CD8-positive, alpha-beta memory T cell (primary cell): ENCODE results near the gene RSPH1. TPM values are rescaled to one million over a fixed set of nuclear protein-coding genes. Genes with fewer than 3 reads are reported as not detected.
A peak's percentile ranks its signal among the peaks of the same experiment; 100 is the strongest.

Experiments used
- CTCF ChIA-PET: fragments of 350-600 bp; sonication (Branson Sonifier 250); formaldehyde crosslinking; loops from one replicate; lab custom pipeline; 2021; ENCODE audit warnings: antibody characterized with exemption; lab: Charles Lee
- POLR2A ChIA-PET: fragments of 350-600 bp; sonication (Branson Sonifier 250); formaldehyde crosslinking; loops from one replicate; lab custom pipeline; 2021; ENCODE audit warnings: antibody characterized with exemption; lab: Charles Lee
- DNase-seq, 5 donors: peaks; one replicate each; pipeline versions ENCODE4 v3.0.0 to v3.0.0-alpha.2; 2020 to 2022; ENCODE audit warnings: mixed read lengths in 1 of 5
- H3K27ac ChIP-seq: one replicate; pipeline ENCODE4 v1.7.0; 2013; ENCODE audit warnings: low read depth, mild to moderate bottlenecking, low read length, moderate library complexity
- H3K27me3 ChIP-seq: 2 replicates; pipeline ENCODE4 v1.7.0; 2013; ENCODE audit warnings: low read length, mild to moderate bottlenecking; ENCODE audit not compliant: insufficient read depth, poor library complexity, severe bottlenecking
- H3K36me3 ChIP-seq: 2 replicates; pipeline ENCODE4 v1.7.0; 2013; ENCODE audit warnings: mild to moderate bottlenecking, low read length, moderate library complexity; ENCODE audit not compliant: insufficient read depth
- H3K4me1 ChIP-seq: 2 replicates; pipeline ENCODE4 v1.7.0; 2013; ENCODE audit warnings: mild to moderate bottlenecking, low read length, moderate library complexity; ENCODE audit not compliant: insufficient read depth
- H3K4me3 ChIP-seq: 2 replicates; pipeline ENCODE4 v1.7.0; 2013; ENCODE audit warnings: mild to moderate bottlenecking, low read length
- H3K9me3 ChIP-seq: 2 replicates; pipeline ENCODE4 v1.7.0; 2013; ENCODE audit warnings: mild to moderate bottlenecking, low read length
- H3K27ac Mint-ChIP-seq, 8 donors: one replicate each; pipeline ENCODE4 v1.8.0; 2020 to 2021; ENCODE audit warnings: mixed read lengths in 8 of 8, mild to moderate bottlenecking in 6 of 8, inconsistent platforms in 3 of 8, moderate library complexity in 3 of 8
- H3K27me3 Mint-ChIP-seq, 2 donors: one replicate each; pipeline ENCODE4 v1.8.0; 2020 to 2021; ENCODE audit warnings: mixed read lengths in 2 of 2, mild to moderate bottlenecking in 1 of 2, moderate library complexity in 1 of 2
- H3K36me3 Mint-ChIP-seq, 3 donors: one replicate each; pipeline ENCODE4 v1.8.0; 2020 to 2021; ENCODE audit warnings: mixed read lengths in 3 of 3, inconsistent platforms in 1 of 3, mild to moderate bottlenecking in 1 of 3
- H3K4me1 Mint-ChIP-seq, 3 donors: one replicate each; pipeline ENCODE4 v1.8.0; 2020 to 2021; ENCODE audit warnings: mixed read lengths in 3 of 3, inconsistent platforms in 1 of 3, mild to moderate bottlenecking in 1 of 3
- H3K4me3 Mint-ChIP-seq, 7 donors: one replicate each; pipeline ENCODE4 v1.8.0; 2020 to 2021; ENCODE audit warnings: mixed read lengths in 7 of 7, mild to moderate bottlenecking in 6 of 7, moderate library complexity in 4 of 7, inconsistent platforms in 2 of 7
- H3K9me3 Mint-ChIP-seq, 5 donors: one replicate each; pipeline ENCODE4 v1.8.0; 2020 to 2022; ENCODE audit warnings: mixed read lengths in 5 of 5, mild to moderate bottlenecking in 3 of 5, moderate library complexity in 2 of 5, inconsistent platforms in 1 of 5
- polyA plus RNA-seq: library from polyadenylated mRNA; unstranded; fragments of 300-500 nt; fragmentation: Illumina TruSeq; gene quantifications from one replicate; pipeline ENCODE4 v1.2.3, GENCODE V29; 2021
- total RNA-seq, 2 experiments: library from RNA; stranded (reverse); gene quantifications; one replicate each; pipeline ENCODE4 v1.2.3, GENCODE V29; 2021

RSPH1 gene
- total and polyA plus RNA-seq, 3 experiments from 2014 or later: not detected

GRCh38 chr21:42443876-42444744 lies 51.9 kb downstream of the RSPH1 start:
- Histone ChIP-seq H3K27me3 (no peaks in the 10 kb centered on the region), H3K9me3 (no peaks in the 10 kb centered on the region), H3K4me3 (no peak overlapping the region), H3K36me3 (peaks cover 42% of the 10 kb centered on the region), H3K4me1 (peaks cover 1% of the 10 kb centered on the region), H3K27ac (no peak overlapping the region)
- no peak overlapping the region for H3K4me3 Mint-ChIP-seq
- no peaks in the 10 kb centered on the region for H3K27me3 Mint-ChIP-seq
- DNase-seq: no peak
- H3K27ac Mint-ChIP-seq: peak overlapping the region in 2 of 8 donors; percentile 38 to 88
- peaks cover 9 to 92% (median 15%) of the 10 kb centered on the region in 3 donors for H3K36me3 Mint-ChIP-seq
- ChIA-PET CTCF (interaction anchor here (1.1 kb wide), 1 partner anchor 15 kb away, joined by 3 read pairs; no protein-coding TSS in a partner anchor), POLR2A (no interaction called here)
- H3K4me1 Mint-ChIP-seq: peaks cover 33 to 49% (median 35%) of the 10 kb centered on the region in 3 donors
- H3K9me3 Mint-ChIP-seq: no peaks in the 10 kb centered on the region

- no peaks in the 10 kb centered on the region for H3K27me3 ChIP-seq
- no peaks in the 10 kb centered on the region for H3K9me3 ChIP-seq
- Mint-ChIP-seq H3K27ac (peak overlapping the region in 5 of 8 donors; percentile 10 to 88 (median 52)), H3K36me3 (peaks cover 10 to 98% (median 17%) of the 10 kb centered on the region in 3 donors), H3K4me3 (no peak overlapping the region), H3K27me3 (no peaks in the 10 kb centered on the region), H3K9me3 (no peaks in the 10 kb centered on the region), H3K4me1 (peaks cover 36 to 53% (median 38%) of the 10 kb centered on the region in 3 donors)
- H3K4me3 ChIP-seq: no peak overlapping the region
- H3K27ac ChIP-seq: no peak overlapping the region
- no peak for DNase-seq
- H3K36me3 ChIP-seq: peaks cover 42% of the 10 kb centered on the region
- CTCF ChIA-PET: no interaction called here
- no peaks in the 10 kb centered on the region for H3K4me1 ChIP-seq
- POLR2A ChIA-PET: no interaction called here
Measured at GRCh38 chr21:42443181-42443785, 52.7 kb downstream of the RSPH1 start.

- peaks cover 35 to 52% (median 37%) of the 10 kb centered on the region in 3 donors for H3K4me1 Mint-ChIP-seq
Measured at GRCh38 chr21:42441963-42442362, 54.1 kb downstream of the RSPH1 start.

GRCh38 chr21:42440187-42440792 lies 55.7 kb downstream of the RSPH1 start:
- Histone ChIP-seq H3K36me3 (peaks cover 56% of the 10 kb centered on the region), H3K27me3 (no peaks in the 10 kb centered on the region), H3K4me3 (no peak overlapping the region), H3K9me3 (no peaks in the 10 kb centered on the region), H3K4me1 (peaks cover 11% of the 10 kb centered on the region), H3K27ac (no peak overlapping the region)
- Mint-ChIP-seq H3K27ac (peak overlapping the region; percentile 10 to 95 (median 86)), H3K27me3 (no peaks in the 10 kb centered on the region), H3K36me3 (peaks cover 23 to 97% (median 27%) of the 10 kb centered on the region in 3 donors), H3K4me1 (peaks cover 43 to 58% (median 50%) of the 10 kb centered on the region in 3 donors), H3K9me3 (no peaks in the 10 kb centered on the region), H3K4me3 (peak overlapping the region in 1 of 7 donors; percentile 49)
- CTCF ChIA-PET: no interaction called here
- POLR2A ChIA-PET: interaction anchor here (1.2 kb wide), 1 partner anchor 15 kb away, joined by 5 read pairs; no protein-coding TSS in a partner anchor
- DNase-seq: no peak

More at GRCh38 chr21:42441963-42442362, 54.1 kb downstream of the RSPH1 start:
- Mint-ChIP-seq H3K27me3 (no peaks in the 10 kb centered on the region), H3K36me3 (peaks cover 12 to 98% (median 21%) of the 10 kb centered on the region in 3 donors), H3K9me3 (no peaks in the 10 kb centered on the region), H3K27ac (peak overlapping the region in 5 of 8 donors; percentile 22 to 81 (median 66)), H3K4me3 (no peak overlapping the region)
- Histone ChIP-seq H3K4me3 (no peak overlapping the region), H3K36me3 (peaks cover 42% of the 10 kb centered on the region), H3K9me3 (no peaks in the 10 kb centered on the region), H3K4me1 (no peaks in the 10 kb centered on the region), H3K27ac (no peak overlapping the region), H3K27me3 (no peaks in the 10 kb centered on the region)
- no peak for DNase-seq
- ChIA-PET POLR2A (no interaction called here), CTCF (interaction anchor here (1.1 kb wide), 2 partner anchors 10 to 296 kb away, joined by 3 read pairs; no protein-coding TSS in a partner anchor)

- ChIA-PET CTCF (interaction anchor here (0.9 to 1.0 kb wide), 2 partner anchors 36 to 101 kb away, joined by 3 read pairs; partner anchors contain the start of gene UBASH3A), POLR2A (interaction anchor here (1.4 kb wide), 1 partner anchor 14 kb away, joined by 5 read pairs; no protein-coding TSS in a partner anchor)
- Mint-ChIP-seq H3K27me3 (no peaks in the 10 kb centered on the region), H3K4me3 (peak overlapping the region in 4 of 7 donors; percentile 6 to 87 (median 41)), H3K27ac (peak overlapping the region; percentile 10 to 95 (median 80)), H3K36me3 (peaks cover 31 to 97% (median 34%) of the 10 kb centered on the region in 3 donors), H3K9me3 (no peaks in the 10 kb centered on the region), H3K4me1 (peaks cover 47 to 65% (median 58%) of the 10 kb centered on the region in 3 donors)
- Histone ChIP-seq H3K27me3 (no peaks in the 10 kb centered on the region), H3K4me3 (no peak overlapping the region), H3K36me3 (peaks cover 57% of the 10 kb centered on the region), H3K4me1 (peaks cover 16% of the 10 kb centered on the region), H3K9me3 (no peaks in the 10 kb centered on the region), H3K27ac (no peak overlapping the region)
- DNase-seq: peak in 1 of 5 donors; percentile 64
Measured at GRCh38 chr21:42439284-42440186, 56.5 kb downstream of the RSPH1 start.

- no peak for DNase-seq
- peak overlapping the region; percentile 35 to 95 (median 64) for H3K27ac Mint-ChIP-seq
- peaks cover 47 to 74% (median 64%) of the 10 kb centered on the region in 3 donors for H3K4me1 Mint-ChIP-seq
Measured at GRCh38 chr21:42438316-42439205, 57.5 kb downstream of the RSPH1 start.

More at GRCh38 chr21:42438316-42439205, 57.5 kb downstream of the RSPH1 start:
- H3K4me3 Mint-ChIP-seq: no peak overlapping the region
- Histone ChIP-seq H3K27me3 (no peaks in the 10 kb centered on the region), H3K4me3 (no peak overlapping the region), H3K36me3 (peaks cover 66% of the 10 kb centered on the region), H3K27ac (no peak overlapping the region), H3K4me1 (peaks cover 20% of the 10 kb centered on the region), H3K9me3 (no peaks in the 10 kb centered on the region)
- ChIA-PET POLR2A (interaction anchor here (1.4 kb wide), 1 partner anchor 14 kb away, joined by 5 read pairs; no protein-coding TSS in a partner anchor), CTCF (interaction anchor here (0.9 to 1.0 kb wide), 2 partner anchors 35 to 100 kb away, joined by 3 read pairs; partner anchors contain the start of gene UBASH3A)
- H3K36me3 Mint-ChIP-seq: peaks cover 39 to 97% (median 41%) of the 10 kb centered on the region in 3 donors
- H3K9me3 Mint-ChIP-seq: no peaks in the 10 kb centered on the region
- no peaks in the 10 kb centered on the region for H3K27me3 Mint-ChIP-seq
